RPMI8226 (cell line): Measurements from ENCODE around the gene MUCL3.
"Not testable (repeated sequence)": the region's sequence is repeated elsewhere in the genome, so short reads cannot be mapped to it uniquely, and the experiment has no call there.

Experiments used
- DNase-seq: peaks from one replicate; pipeline ENCODE4 v3.0.0-alpha.2; 2015

MUCL3 gene, protein sequence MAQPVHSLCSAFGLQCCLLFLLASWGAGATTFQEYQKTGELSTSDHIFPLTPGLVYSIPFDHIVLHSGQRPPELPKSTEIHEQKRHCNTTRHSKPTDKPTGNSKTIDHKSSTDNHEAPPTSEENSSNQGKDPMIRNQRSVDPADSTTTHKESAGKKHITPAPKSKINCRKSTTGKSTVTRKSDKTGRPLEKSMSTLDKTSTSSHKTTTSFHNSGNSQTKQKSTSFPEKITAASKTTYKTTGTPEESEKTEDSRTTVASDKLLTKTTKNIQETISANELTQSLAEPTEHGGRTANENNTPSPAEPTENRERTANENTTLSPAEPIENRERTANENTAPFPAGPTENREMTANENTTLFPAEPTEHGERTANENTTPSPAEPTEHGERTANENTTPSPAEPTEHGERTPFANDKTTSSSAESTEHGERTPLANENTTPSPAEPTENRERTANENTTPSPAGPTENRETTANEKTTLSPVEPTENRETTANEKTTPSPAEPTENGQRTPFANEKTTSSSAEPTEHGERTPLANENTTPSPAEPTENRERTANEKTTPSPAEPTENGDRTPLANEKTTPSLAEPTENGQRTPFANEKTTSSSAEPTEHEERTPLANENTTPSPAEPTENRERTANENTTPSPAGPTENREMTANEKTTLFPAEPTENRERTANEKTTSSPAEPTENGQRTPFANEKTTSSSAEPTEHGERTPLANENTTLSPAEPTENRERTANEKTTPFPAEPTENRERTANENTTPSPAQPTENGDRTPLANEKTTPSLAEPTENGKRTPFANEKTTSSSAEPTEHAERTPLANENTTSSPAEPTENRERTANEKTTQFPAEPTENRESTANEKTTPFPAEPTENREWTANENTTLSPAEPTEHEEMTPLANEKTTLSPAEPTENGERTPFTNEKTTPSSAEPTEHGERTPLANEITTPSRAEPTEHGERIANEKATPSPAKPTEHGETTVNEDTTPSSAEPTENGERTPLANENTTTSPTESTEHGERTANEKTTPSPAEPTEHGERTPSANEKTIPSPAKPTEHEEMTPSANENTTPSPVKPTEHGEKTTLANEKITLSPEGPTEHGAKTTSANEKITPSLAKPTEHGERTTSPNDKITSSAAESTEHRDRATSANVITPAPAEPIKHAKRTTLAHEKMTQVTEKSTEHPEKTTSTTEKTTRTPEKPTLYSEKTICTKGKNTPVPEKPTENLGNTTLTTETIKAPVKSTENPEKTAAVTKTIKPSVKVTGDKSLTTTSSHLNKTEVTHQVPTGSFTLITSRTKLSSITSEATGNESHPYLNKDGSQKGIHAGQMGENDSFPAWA (N-terminal part only)

GRCh38 chr6:30940361-30940986, at the start of gene MUCL3:
Gene MUCL3 (plus strand): TSS chr6:30940973. CDS start chr6:30941000, 27 bp downstream.
- DNase-seq = peak; percentile 41

DNA sequence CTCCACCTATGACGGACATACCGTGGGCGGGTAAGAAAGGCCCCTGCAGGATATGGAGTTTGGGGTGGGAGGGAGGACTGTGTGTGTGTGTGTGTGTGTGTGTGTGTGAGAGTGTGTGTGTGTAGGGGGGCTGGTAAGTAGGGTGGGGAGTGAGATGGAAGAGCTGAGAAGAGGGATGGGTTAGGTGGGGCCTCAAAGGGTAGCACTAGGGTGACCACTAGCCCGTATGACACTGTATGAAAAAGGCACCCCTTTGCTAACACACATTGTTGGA, 49.4 kb upstream of the MUCL3 start:
- DNase-seq = no peak

GRCh38 chr6:30891816-30892538, 48.8 kb upstream of the MUCL3 start:
- no peak for DNase-seq

GRCh38 chr6:30893001-30893591, 47.7 kb upstream of the MUCL3 start:
- no peak for DNase-seq

DNA sequence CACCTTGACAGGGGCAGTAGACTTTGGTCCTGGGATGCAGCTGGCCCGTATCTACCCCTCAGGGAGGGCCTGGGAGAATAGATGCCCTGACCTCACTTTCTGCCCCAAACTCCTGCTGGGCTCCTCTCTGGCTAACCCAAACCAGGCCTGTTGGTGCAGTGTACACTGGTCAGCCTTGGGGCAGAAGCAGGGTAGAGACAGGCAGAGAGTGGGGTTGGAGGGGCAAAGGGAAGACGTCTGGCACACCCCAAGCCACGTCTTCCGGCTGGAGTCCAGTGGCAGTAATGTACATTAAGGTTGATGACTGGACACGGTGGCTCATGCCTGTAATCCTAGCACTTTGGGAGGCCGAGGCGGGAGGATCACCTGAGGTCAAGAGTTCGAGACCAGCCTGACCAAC, 47.1 kb upstream of the MUCL3 start:
- no peak for DNase-seq

GRCh38 chr6:30894381-30894780, 46.4 kb upstream of the MUCL3 start:
- no peak for DNase-seq

DNA sequence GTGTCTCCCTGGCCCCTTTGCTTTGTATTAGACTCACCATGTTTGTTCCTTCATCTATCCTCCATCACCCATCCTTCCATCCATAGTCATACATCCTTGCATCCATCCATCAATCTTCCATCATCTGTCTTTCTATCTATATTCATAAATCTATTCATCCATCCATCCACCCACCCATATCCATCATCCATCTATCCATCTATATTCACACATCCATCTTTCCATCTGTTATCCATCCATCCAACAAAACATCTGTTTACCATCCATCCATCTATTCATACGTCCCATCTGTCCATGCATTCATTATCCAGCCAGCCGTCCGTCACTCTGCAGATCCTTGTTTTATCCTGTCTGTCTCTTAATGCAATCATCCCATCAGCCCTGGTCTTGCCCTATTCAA, 45.8 kb upstream of the MUCL3 start:
- no peak for DNase-seq

DNA sequence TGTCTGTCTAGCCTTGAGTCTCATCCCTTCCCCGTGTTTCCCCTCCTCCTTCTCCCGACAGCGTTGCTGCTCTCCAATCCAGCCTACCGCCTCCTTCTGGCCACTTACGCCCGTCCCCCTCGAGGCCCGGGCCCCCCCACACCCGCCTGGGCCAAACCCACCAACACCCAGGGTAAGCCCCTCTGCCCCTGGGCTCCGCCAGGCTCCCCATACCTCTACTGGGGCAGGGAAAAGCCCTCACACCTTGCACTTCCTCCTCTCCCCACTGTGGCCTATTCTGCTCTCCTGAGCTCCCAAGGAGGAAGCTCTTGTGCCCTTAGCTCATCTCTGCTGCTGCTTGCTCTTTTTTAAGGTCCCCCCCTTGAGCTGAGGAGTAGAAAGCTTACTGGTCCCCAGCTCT, 45.4 kb upstream of the MUCL3 start:
- DNase-seq = no peak

DNA sequence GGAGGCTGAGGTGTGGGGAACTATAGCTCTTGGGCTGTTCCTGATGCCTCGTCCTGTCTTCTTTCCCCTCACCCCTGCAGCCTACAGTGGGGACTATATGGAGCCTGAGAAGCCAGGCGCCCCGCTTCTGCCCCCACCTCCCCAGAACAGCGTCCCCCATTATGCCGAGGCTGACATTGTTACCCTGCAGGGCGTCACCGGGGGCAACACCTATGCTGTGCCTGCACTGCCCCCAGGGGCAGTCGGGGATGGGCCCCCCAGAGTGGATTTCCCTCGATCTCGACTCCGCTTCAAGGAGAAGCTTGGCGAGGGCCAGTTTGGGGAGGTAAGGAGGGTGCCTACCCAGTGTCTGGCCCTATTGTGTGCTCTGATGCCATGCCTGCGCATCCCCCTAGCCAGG, 44.2 kb upstream of the MUCL3 start:
- no peak for DNase-seq

GRCh38 chr6:30897882-30898281, 42.9 kb upstream of the MUCL3 start:
- no peak for DNase-seq

GRCh38 chr6:30898750-30899360, 41.9 kb upstream of the MUCL3 start:
- DNase-seq = no peak

DNA sequence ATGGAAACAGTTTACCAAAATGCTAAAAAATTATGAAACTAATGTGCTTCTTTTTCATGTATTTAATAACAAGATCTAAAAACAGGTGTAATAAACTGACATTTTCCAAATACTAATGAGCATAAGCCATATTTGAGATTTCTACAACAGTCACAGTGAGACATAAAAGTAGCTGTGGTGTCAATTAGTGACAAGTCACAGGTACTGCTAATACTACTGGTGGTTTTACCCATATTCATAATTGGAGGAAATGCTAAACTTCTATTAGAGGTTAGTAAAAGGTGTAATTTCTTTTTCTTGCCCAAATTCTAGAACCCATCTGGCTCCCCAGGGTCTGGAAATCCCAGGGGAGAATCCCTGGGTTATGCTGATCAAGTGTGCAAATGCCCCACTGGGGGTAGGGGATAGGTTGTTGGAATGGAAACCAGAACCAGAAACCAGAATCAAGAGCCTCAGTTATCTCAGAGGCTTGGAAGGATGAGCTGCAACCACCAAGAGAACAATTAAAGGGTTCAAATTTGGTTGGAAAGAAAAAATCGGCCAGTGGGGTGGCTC, 39.8 kb upstream of the MUCL3 start:
- no peak for DNase-seq

GRCh38 chr6:30901436-30901835, 39.3 kb upstream of the MUCL3 start:
- DNase-seq = no peak

- DNase-seq = not testable (repeated sequence)
Measured at GRCh38 chr6:30902196-30902595, 38.6 kb upstream of the MUCL3 start.

DNA sequence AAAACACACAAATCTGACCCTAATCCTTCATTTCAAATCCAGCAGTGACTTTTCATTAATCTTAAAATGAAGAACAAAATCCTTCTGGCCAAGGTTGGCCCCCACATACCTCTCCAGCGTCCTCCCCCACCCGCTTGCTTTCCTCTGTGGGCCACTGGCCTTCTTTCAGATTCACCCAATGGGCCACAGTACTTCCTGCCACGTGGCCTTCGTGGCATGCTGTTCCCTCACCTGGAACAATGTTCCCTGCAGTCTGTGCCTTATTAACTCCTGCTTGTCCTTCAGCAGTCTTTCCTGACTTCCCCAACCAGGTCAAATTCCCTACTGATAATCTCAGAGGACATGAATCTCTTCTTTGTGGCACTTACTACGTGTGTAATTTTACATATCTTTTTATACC, 38.1 kb upstream of the MUCL3 start:
- no peak for DNase-seq

DNA sequence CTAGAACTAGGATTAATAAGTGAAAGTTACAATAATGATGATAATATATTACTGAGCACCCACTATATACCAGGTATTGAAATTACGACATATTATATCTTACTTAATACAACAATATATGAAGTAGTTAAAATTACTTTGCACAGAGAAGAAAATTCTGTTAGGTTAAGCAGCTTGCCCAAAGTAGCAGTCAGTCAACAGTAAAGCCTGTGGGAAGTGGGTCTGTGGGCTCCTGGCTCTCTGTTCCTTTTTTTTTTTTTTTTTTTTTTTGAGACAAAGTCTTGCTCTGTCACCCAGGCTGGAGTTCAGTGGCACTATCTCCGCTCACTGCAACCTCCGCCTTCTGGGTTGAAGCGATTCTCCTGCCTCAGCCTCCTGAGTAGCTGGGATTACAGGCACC, 37.5 kb upstream of the MUCL3 start:
- DNase-seq = no peak

- DNase-seq = not testable (repeated sequence)
Measured at GRCh38 chr6:30907290-30907757, 33.4 kb upstream of the MUCL3 start.

DNA sequence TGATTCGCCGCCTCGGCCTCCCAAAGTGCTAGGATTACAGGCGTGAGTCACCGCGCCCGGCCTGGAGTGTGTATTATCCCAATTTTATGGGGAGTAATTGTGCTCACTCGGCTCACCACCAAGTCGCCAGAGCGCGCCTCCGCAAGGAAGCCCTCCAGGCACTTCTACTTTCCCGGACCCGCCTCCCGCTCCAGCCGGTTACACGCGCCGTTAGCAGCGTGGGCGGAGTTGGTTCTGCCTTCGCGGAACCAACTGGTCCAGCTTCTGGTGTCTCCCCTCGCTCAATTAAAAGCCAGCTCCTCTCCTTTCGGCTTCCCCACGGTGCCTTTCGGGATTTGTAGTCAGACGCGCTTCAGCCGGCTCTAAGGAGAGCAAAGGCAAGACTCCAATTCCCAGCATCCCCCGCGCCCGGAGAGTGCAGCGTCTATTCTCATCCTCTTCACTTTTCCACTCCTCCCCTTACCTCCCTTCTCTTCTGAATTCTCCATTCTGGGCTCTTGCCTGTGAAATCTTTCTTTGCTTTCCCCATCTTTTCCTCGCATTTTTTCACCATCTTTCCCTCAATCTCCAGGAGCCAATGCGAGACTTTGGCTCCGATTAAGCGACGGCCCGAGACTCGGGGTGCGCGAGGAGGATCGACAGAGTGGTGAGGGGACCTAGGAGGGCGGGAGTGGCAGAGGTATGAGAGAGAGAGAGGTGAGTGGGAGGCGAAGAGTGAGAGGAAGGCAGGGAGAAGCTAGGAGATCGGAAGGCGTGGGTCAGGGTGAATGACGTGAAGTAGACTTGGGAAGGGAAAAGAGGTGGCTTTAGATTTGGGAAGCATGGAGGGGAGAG, 32.8 kb upstream of the MUCL3 start, which contains the start of gene GTF2H4:
TSS of gene GTF2H4 (plus strand) at position 450 of the 834 bp plus-strand sequence.
- peak; percentile 99 for DNase-seq

DNA sequence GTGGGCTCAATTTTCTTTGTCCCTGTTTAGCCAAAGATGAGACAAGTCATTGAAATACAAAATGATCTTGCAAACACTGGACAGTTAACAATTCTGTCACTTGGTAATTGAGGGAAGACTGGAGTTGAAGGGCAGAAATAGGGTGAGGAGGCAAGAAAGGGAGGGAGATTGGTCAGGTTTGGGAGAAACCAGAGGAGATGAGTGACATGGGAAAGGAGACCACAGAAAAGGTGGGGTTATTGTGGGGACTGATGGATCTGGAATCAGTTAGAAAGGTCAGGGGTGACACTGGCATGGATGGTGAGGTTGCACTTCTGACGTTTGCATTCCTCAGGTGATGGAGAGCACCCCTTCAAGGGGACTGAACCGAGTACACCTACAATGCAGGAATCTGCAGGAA, 32.1 kb upstream of the MUCL3 start:
- no peak for DNase-seq

DNA sequence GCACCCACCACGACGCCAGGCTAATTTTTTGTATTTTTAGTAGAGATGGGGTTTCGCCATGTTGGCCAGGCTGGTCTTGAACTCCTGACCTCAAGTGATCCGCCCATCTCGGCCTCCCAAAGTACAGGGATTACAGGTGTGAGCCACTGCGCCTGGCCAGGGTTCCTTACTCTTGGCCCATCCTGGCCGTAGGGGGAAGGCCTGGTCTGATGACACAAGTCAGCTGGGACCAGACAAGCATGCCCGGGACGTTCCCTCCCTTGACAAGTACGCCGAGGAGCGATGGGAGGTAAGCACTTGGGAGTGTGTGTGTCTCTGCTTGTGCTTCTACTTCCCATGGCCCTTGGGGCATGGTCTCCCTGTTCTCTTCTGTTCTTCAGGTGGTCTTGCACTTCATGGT, 30.3 kb upstream of the MUCL3 start:
- DNase-seq = not testable (repeated sequence)
